HG02938 (cell line): ENCODE measurements around the gene SLC25A31.

Experiments
- ATAC-seq: cut with Tn5 transposase; IDR thresholded peaks from one replicate; pipeline ENCODE4 v1.9.1; 2021; ENCODE audit warnings: mild to moderate bottlenecking, moderate library complexity; ENCODE audit not compliant: unreplicated experiment

Gene SLC25A31

GRCh38 chr4:127776620-127777019 lies 46.4 kb downstream of the SLC25A31 start:
- no peak for ATAC-seq

DNA sequence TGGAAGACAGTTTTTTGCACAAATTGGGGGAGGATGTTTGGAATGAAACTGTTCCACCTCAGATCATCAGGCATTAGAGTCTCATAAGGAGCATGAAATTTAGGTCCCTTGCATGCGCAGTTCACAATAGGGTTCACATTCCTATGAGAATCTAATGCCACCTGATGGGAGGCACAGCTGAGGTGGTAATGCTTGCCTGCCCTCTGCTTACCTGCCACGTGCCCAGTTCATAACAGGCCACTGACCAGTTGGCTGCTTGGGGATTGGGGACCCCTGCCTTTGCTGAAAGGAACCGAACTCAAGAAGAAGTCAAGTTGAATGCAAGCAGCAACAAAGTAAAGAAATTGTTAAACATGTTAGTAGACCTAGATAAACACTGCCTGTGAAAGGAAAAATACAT lies 47.3 kb downstream of the SLC25A31 start:
- no peak for ATAC-seq

DNA sequence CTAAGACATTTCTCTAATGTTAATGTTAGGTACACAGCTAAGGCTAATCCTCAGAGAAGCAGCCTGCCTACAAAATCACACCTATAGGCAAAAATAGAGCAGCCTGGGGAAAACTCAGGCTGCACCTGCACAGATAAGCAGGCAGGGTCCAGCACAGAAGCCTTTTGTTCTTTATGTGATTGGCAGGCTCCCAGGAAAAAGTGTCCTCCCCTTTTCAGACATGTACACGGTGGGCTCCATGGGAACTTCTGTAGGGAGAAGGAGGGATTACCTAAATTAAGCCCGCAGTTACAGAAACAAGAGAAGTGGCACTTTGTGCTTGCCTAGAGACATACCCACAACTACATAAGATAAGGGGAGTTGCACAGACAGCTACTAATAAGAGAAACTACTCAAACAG lies 47.9 kb downstream of the SLC25A31 start:
- ATAC-seq = no peak

DNA sequence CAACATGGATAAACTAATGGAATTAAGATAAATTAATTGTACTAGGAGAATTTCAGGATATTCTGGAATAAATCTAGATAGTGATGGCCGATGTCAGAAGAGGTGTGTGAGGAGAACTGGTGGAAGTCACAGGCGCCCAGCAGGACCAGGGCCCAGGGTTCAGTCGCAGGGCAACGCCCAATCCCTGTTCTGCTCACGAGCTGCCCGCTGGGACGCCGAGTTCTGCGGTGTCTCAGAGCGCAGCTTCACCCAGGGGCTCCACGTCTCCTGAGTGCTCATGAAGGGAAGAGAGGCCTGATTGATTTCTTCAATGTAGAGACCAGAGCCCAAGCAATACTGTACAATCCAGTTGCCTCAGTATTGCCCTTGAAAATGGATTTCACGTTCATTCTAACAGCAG lies 50.4 kb downstream of the SLC25A31 start:
- ATAC-seq = no peak

GRCh38 chr4:127781300-127782024 lies 51.3 kb downstream of the SLC25A31 start:
- ATAC-seq = peak; percentile 38

DNA sequence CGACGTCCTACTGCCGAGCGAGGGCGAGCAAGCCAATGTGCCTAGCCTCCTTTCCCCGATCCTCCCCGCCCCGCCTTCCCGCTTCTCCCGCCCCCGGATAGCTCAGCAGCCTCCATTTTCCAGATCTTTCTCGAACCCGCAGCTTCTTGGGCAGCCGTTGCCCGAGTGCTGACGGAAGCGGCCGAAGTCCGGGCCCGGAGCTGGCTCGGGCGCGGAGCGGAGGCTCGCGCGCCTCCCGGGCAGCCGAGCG lies 51.8 kb downstream of the SLC25A31 start:
- ATAC-seq = peak; percentile 63

DNA sequence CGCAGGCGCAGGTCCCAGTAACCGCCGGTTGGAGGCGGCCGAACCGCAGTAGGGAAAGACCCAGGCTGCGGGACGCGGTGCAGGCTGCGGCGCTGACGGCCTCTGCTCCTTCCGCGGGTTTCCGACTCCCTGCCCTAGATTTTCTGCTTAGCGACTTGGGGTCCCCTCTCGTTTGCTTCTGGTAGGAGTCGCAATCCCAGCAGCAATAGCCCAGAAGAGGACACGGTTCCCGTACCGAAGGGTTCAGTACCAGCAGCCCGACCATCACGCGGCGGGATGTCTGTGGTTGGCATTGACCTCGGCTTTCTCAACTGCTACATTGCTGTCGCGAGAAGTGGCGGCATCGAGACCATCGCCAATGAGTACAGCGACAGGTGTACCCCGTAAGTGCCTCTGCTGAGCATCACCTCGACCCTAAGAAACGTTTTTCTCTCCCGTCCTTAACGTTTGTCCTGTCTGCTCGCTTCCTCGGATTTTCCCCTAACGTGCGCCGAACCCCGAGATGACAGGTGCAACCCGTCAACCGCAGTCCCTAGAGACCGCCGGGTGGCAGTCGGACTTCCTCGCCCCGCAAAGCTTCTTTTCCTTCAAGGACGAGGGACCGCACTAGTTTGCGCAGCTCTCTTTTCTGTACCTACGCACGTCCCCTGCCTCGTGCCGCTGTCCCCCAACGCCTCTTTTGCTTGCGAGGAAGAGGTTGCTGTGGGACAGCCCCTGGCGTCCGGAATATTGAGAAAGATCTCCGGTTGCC lies 52.2 kb downstream of the SLC25A31 start, which contains the start of gene HSPA4L:
TSS of gene HSPA4L (plus strand) at position 48 of the 751 bp plus-strand sequence. CDS start at position 277, 229 bp downstream.
- peak; percentile 42 for ATAC-seq

DNA sequence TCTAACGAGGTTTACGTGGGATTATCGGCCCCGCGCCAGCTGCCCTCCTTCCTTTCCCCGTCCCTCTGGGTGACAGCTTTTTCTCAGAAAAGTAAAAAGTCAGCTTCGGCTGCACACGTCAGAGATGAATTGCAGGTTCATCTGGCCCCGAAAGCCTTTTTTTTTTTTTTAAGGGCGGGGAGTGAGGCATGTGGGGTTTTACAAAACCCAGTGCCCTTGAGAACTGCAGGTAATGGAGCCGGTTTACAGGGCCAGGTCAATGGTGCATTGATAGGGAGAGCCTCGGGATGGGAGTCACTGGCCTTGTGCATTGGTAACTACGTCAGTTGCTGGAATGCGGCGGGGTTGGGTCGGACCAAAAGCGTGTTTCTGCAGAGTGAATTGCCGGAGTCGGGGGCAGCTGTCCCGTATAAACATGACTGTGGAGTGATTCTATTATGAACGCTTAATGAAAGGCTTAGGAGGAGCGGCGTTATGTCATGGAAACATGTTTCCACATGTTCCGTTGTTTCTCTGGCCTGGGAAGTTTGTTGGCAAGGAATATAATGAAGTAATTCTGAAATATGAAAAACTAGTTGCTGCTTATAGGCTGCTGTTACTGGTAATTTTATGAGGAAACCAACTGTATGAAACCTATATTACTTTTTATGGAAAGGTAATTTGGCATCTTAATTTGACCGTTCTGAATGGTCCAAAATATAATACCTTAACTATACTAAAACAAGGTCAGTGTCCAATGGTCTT lies 53.0 kb downstream of the SLC25A31 start:
- ATAC-seq = peak; percentile 21

DNA sequence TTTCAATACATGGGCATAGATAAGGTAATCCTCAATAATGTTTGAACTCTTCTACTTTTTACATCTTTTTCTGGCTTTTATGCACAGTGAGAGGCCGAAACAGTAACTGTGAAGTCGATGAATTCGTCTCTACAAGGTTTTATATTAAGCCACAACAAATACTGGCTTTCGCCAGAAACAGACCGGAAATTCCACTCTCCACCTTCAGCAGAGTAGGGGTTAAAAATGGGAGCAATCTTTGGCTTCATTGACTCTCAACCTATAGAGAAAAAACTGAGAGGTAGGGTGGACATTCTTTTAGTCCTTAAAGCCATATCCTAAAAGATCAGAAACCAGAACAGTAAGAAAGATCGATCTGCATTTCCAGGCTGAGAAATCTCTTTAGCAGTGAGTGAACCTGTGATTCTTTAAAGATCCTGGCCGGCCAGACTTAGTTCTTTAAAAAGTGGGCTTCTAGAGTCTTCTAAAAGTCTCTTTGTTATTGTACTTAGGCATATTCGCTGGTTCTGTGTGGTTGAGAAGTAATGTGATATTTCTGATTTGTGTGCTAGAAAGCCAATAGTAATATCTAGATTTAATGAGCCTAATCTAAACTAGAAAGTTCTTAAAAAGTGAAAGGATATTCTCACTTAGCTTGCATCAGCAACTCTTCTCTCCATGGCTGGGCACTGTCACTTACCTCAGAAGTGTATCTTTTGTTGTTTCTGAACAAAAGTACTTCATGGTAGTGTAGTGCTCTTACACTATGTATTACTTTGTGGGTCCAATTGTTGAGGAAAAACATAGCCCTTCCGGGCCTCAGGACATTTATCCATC lies 54.0 kb downstream of the SLC25A31 start:
- no peak for ATAC-seq

- peak; percentile 76 for ATAC-seq
Observed at GRCh38 chr4:127788517-127788916, 58.3 kb downstream of the SLC25A31 start.

DNA sequence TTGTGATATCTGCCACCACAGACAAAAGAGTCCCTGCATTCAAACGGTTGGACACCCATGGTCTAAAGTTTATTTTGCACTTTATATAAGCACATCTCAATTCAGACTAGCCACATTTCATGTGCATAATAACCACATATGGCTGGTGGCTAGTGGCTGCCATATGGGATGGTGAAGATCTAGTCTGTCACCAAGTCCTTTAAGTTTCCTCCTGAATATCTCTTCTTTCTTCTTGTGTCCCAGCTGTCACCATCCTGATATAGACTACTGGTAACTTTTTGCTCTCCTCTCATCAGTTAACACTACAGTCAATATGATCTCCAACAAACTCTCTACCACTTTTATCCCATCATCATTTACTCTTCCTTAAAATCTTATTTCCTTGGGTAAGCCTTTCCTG lies 61.2 kb downstream of the SLC25A31 start:
- ATAC-seq = no peak

DNA sequence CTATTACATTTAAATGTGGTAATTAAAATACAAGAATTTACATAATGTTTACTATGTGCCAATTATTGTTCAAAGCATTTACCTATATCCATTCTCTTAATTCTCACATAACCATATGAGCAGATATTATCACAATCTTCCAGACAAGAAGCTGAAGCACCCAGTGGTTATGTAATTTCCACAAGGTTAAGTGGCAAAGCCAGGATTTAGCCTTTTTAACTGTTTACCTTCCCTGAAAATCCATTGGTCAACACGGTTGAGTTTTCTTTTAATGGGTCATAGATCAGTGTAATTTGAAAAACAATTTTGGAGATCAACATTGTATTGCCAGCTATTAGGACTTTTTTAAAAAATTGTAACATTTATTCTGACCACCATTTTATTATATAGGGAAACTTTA lies 63.3 kb downstream of the SLC25A31 start:
- ATAC-seq = no peak

DNA sequence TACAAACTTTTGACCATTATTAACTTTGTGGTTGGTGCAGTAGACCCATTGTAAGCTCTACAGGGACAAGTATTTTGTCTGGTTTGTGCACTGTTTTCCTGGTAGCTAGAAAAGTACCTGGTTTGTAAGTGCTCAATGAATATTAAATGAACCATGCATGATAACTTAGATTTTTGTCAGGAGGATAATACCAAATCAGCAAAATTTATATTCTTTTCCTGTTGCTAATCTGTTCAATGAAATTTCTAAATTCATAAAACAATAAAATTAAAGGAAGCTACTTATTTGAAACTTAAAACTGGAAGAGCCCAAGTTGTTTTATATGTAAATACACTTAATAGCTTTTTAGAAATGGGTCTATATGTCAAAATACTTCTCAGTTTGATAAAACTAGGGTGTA lies 69.5 kb downstream of the SLC25A31 start:
- no peak for ATAC-seq

- no peak for ATAC-seq
Observed at GRCh38 chr4:127809173-127809800, 79.1 kb downstream of the SLC25A31 start.

- no peak for ATAC-seq
Observed at GRCh38 chr4:127810551-127810950, 80.4 kb downstream of the SLC25A31 start.

DNA sequence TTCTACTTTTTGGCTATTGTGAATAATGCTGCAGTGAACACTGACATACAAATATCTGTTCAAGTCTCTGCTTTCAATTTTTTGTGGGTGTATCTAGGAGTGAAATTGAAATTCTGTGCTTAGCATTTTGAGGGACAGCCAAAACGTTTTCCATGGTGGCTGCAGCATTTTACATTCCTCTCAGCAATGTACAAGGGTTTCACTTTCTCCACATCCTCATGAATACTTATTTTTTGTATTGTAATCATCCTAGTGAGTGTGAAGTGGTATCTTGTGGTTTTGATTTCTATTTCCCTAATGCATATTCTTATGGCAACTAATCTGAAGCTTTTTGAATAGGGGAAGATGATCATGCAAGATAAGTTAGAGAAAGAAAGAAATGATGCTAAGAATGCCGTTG lies 92.2 kb downstream of the SLC25A31 start:
- no peak for ATAC-seq
